C4-2B (cell line): ENCODE measurements around the gene UGP2.

ENCODE experiments used
- H3K27ac ChIP-seq: fragments of 450-650 bp; 2 replicates; pipeline ENCODE4 v1.5.1; 2017
- ZFX ChIP-seq: fragments of 450-650 bp; IDR thresholded peaks from 2 replicates; pipeline ENCODE4 v1.6.1; 2017
- TF ChIP-seq, protein P1 (sequence below): fragments of 450-650 bp; conservative IDR thresholded peaks from 2 replicates; pipeline ENCODE4 v1.5.1; 2017; ENCODE audit warnings: mild to moderate bottlenecking

UGP2 gene

DNA sequence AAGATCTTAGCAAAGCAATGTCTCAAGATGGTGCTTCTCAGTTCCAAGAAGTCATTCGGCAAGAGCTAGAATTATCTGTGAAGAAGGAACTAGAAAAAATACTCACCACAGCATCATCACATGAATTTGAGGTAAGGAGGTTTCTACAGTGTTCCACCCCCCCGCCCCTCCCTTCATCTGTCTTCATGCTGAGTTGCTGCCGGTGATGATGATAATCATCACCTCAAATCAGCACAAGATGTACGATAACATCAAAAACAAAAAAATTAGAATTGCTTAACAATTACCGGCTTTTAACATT is 14.6 kb downstream of the UGP2 start:
- H3K27ac ChIP-seq: no peak overlapping the region

DNA sequence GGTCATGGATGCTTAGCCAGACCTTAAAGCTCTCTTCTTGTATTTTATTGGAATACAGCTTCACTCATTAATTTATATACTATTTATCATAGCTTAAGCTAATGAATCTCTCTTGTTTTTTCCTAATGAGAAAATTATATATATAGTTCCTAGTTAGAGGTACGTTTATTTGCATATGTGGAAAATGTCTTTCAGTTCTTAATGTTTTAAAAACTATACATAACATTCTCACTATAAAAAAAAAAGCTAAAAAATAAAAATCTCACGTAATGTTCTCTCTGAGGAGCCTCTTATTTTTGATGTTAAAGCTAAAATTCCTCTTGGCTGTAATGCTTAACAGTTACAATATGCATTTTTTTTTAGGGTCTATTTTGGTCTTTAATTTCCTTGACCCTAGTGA is 16.6 kb downstream of the UGP2 start:
- no peak for TF ChIP-seq ZFX
- TF ChIP-seq, protein P1, sequence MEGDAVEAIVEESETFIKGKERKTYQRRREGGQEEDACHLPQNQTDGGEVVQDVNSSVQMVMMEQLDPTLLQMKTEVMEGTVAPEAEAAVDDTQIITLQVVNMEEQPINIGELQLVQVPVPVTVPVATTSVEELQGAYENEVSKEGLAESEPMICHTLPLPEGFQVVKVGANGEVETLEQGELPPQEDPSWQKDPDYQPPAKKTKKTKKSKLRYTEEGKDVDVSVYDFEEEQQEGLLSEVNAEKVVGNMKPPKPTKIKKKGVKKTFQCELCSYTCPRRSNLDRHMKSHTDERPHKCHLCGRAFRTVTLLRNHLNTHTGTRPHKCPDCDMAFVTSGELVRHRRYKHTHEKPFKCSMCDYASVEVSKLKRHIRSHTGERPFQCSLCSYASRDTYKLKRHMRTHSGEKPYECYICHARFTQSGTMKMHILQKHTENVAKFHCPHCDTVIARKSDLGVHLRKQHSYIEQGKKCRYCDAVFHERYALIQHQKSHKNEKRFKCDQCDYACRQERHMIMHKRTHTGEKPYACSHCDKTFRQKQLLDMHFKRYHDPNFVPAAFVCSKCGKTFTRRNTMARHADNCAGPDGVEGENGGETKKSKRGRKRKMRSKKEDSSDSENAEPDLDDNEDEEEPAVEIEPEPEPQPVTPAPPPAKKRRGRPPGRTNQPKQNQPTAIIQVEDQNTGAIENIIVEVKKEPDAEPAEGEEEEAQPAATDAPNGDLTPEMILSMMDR: no peak
- H3K27ac ChIP-seq: no peak overlapping the region

More for the DNA sequence above, 14.6 kb downstream of the UGP2 start:
- TF ChIP-seq, protein P1: no peak
- TF ChIP-seq ZFX: no peak

DNA sequence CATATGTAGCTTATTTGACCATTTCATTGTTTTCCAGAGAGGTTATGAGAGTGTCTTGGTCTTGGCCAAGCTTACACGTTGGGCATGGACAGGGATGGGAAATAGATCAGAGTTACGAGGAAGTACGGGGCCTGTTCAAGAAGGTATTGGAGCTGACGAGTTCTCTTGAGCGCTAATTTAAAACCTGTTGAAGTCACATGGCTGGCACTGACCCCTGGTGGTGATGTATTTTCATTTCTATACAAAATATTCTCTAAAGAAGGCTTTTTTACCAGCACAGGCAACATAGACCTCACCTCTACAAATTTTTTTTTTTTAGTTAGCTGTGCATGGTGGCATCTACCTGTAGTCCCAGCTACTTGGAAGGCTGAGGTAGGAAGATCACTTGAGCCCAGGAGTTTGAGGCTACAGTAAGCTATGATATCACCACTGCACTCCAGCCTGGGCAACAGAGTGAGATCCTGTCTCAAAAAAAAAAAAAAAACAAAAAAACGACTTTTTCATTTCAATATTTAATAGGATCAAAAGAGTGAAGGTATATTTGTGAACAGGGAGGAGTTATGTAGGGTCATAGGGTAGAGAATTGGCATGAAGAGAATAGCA is 19.6 kb downstream of the UGP2 start:
- H3K27ac ChIP-seq: no peak overlapping the region
- TF ChIP-seq ZFX: no peak
- TF ChIP-seq, protein P1: peak; percentile 34

DNA sequence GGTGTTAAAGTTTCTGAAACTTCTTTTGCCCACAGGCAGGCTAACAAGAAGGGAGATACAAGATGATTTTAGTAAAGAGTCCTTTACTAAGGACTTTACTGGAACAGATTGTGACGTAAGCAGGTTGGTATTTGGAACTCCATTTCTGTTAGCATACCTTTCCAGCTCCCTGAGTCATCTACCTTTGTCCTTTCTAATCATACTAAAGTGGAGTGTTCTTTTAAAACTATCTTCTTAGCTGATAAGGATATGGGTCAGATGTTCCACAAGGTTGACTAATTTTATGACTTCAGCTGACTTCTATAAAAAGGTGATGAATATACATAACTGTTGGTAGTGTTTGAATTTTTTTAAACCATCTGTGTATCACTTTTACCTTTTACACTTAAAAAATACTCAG is 21.1 kb downstream of the UGP2 start:
- H3K27ac ChIP-seq: no peak overlapping the region
- TF ChIP-seq, protein P1: no peak
- no peak for TF ChIP-seq ZFX

DNA sequence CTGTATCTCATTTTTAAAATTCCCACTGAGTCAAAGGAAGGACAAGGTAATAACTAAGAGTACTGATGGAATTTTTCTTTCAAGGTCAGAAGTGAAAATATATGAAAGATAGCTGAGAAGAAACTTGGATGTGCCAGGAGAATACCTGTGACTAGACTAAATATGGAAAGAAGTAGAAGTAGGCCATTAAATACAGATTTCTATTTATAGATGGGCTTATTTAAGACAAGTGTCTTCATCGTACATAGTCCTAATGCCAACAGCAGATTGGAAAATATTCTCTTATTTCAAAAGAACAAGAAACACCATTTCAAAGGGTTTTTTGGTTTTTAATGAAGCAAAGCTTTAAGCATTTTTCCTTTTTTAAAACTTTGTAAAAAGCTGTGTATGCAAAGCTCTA is 22.0 kb downstream of the UGP2 start:
- H3K27ac ChIP-seq: no peak overlapping the region
- TF ChIP-seq, protein P1: no peak
- TF ChIP-seq ZFX: no peak

DNA sequence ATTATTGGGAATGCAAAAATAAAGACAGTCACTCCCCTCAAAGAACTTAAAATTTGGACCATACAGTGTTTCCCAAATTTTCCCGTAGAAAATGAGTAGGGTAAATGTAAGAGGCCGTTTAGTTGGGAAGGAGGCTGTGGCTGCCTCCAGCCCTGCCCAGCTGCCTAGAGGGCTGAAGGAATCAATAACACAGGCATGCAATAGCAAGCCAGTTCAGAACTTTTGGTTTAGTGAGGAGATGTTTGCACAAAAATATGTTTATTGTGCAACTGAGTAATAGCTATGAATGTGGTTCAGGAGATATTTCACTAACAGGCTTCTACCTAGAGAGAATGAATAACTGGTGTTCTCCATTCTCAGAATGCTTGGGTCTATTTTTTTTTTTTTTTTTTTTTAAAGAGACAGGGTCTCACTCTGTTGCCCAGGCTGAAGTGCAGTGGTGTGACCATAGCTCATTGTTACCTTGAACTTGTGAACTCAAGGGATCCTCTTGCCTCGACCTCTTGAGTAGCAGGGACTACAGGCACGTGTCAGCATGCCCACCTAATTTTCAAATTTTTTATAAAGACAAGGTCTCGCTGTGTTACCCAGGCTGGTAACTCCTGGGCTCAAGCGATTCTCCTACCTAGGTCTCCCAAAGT is 23.6 kb downstream of the UGP2 start:
- H3K27ac ChIP-seq: no peak overlapping the region
- TF ChIP-seq ZFX: no peak
- TF ChIP-seq, protein P1: no peak

DNA sequence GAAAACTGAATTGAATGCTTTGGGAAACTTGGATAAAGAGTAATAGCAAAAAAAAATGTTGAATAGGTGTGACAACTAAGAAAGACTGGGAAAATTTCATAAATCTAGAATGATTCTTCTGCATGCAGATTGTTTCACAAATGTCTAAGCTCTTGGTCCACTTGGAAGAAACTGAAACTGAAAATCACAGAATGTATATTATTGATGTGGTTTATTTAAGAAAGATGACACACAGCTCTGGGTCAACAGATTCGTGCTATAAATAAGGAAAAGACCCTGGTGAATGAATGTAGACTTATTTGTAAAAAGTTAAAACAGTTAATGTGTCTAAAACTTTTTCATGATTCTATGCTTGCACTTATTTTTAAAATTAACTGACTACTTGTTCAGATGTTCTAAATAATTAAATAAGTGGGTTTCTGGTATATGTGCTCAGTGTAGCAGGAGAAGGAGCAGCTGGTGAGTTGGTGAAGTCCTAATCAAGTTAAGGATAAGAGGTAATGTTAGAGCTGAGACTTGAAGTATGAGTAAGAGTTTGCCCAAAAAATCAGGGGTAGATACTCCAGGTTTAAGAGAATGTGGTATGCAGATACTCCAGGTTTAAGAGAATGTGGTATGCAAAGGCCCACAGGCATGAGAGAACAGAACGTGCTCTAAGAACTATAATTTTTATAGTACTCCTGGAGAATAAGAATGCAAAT is 24.5 kb downstream of the UGP2 start:
- TF ChIP-seq ZFX: no peak
- TF ChIP-seq, protein P1: no peak
- no peak overlapping the region for H3K27ac ChIP-seq
